ENCODE measurements around the gene PTPA.

PTPA gene

GRCh38 chr9:129081388-129081904 is 29.8 kb upstream of the PTPA start:
- DNase-seq (ENCODE audit: low read depth), result no peak

GRCh38 chr9:129084087-129084486 is 27.1 kb upstream of the PTPA start:
- no peak for DNase-seq (ENCODE audit: low read depth)

GRCh38 chr9:129089246-129089645 is 22.0 kb upstream of the PTPA start:
- DNase-seq (ENCODE audit: low read depth), result no peak

GRCh38 chr9:129093602-129094386 is 17.4 kb upstream of the PTPA start:
- no peak for DNase-seq (ENCODE audit: low read depth)

GRCh38 chr9:129094387-129095169 is 16.6 kb upstream of the PTPA start:
- DNase-seq (ENCODE audit: low read depth), result no peak

GRCh38 chr9:129095170-129095667 is 16.0 kb upstream of the PTPA start:
- DNase-seq (ENCODE audit: low read depth), result no peak

- no peak for DNase-seq (ENCODE audit: low read depth)
Observed at GRCh38 chr9:129095908-129096307, 15.3 kb upstream of the PTPA start.

- DNase-seq (ENCODE audit: low read depth), result no peak
Observed at GRCh38 chr9:129097671-129098306, 13.4 kb upstream of the PTPA start.

- DNase-seq (ENCODE audit: low read depth), result no peak
Observed at GRCh38 chr9:129098328-129098727, 12.9 kb upstream of the PTPA start.

- no peak for DNase-seq (ENCODE audit: low read depth)
Observed at GRCh38 chr9:129100383-129101169, 10.6 kb upstream of the PTPA start.

GRCh38 chr9:129101279-129101678 is 9.9 kb upstream of the PTPA start:
- DNase-seq (ENCODE audit: low read depth), result no peak

- DNase-seq (ENCODE audit: low read depth), result no peak
Observed at GRCh38 chr9:129102095-129102525, 9.1 kb upstream of the PTPA start.

- DNase-seq (ENCODE audit: low read depth), result peak; percentile 76
Observed at GRCh38 chr9:129102791-129103594, 8.2 kb upstream of the PTPA start.

- DNase-seq (ENCODE audit: low read depth), result no peak
Observed at GRCh38 chr9:129103595-129103965, 7.6 kb upstream of the PTPA start.

- DNase-seq (ENCODE audit: low read depth), result no peak
Observed at GRCh38 chr9:129104051-129104450, 7.2 kb upstream of the PTPA start.

- no peak for DNase-seq (ENCODE audit: low read depth)
Observed at GRCh38 chr9:129105857-129106694, 5.1 kb upstream of the PTPA start.

- DNase-seq (ENCODE audit: low read depth), result no peak
Observed at GRCh38 chr9:129107651-129108050, 3.6 kb upstream of the PTPA start.

GRCh38 chr9:129108083-129108804 is 3.0 kb upstream of the PTPA start:
- no peak for DNase-seq (ENCODE audit: low read depth)
